Measurements from ENCODE around the gene ABLIM3.

Gene ABLIM3

DNA sequence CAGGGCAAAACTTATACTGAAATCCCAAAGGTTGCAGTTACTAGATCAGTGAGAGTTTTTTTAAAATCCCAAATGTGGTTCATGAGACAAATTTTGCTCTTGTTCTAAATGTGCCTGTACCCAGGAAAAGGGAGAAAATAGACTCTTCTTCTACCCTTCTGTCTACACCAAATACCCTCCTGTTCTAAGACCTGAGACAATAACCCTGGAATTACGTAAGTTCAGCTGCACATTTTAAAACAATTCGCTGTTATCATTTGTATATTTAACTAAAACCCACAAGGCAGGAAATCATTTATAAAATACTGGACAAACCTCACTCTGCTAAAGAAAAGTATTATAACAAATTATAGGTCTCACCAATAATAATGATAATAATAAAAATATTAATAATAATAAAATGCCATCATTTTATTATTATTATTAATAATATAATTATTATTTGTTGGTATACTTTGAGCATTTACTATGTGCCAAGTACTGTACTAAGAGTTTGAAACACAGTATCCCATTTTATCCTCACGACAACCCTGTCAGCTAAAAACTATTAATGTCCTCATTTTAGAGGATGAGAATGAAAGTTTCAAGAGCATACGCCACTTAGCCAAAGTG lies 80.5 kb downstream of the ABLIM3 start:
- Histone ChIP-seq H3K4me2 (ENCODE audit: low read depth, low read length, poor library complexity, severe bottlenecking) (no peak overlapping the region), H3K79me2 (ENCODE audit: insufficient read depth, low read length) (no peaks in the 10 kb centered on the region), H3F3A (ENCODE audit: insufficient read depth) (no peaks in the 10 kb centered on the region), H3K9me3 (ENCODE audit: insufficient read depth, low read length) (no peaks in the 10 kb centered on the region), H3K9ac (ENCODE audit: low read length) (no peak overlapping the region), H4K20me1 (ENCODE audit: low read depth, low read length) (no peaks in the 10 kb centered on the region), H3K27ac (ENCODE audit: low read depth, low read length) (no peak overlapping the region), H3K9me2 (replicated peaks; ENCODE audit: insufficient read depth, low read length) (no peaks in the 10 kb centered on the region), H3K27me3 (ENCODE audit: low read length) (no peaks in the 10 kb centered on the region), H2AFZ (ENCODE audit: low read depth, low read length, severe bottlenecking) (no peak overlapping the region), H3K4me3 (ENCODE audit: insufficient read depth, low read length, poor library complexity, severe bottlenecking) (no peak overlapping the region), H3K36me3 (ENCODE audit: low read length) (no peaks in the 10 kb centered on the region)
- TF ChIP-seq EZH2phosphoT487 (conservative IDR thresholded peaks at IDR 0.05; ENCODE audit: low read length): no peak
- TF ChIP-seq CTCF (IDR thresholded peaks at IDR 0.05; ENCODE audit: insufficient read depth, low read length, poor library complexity, severe bottlenecking): no peak

- Histone ChIP-seq H3K9me2 (replicated peaks; ENCODE audit: insufficient read depth, low read length) (no peaks in the 10 kb centered on the region), H3K9ac (ENCODE audit: low read length) (no peak overlapping the region), H3F3A (ENCODE audit: insufficient read depth) (no peaks in the 10 kb centered on the region), H4K20me1 (ENCODE audit: low read depth, low read length) (no peaks in the 10 kb centered on the region), H2AFZ (ENCODE audit: low read depth, low read length, severe bottlenecking) (no peak overlapping the region), H3K4me3 (ENCODE audit: insufficient read depth, low read length, poor library complexity, severe bottlenecking) (no peak overlapping the region), H3K36me3 (ENCODE audit: low read length) (no peaks in the 10 kb centered on the region), H3K79me2 (ENCODE audit: insufficient read depth, low read length) (no peaks in the 10 kb centered on the region), H3K4me2 (ENCODE audit: low read depth, low read length, poor library complexity, severe bottlenecking) (no peak overlapping the region), H3K27me3 (ENCODE audit: low read length) (no peaks in the 10 kb centered on the region), H3K9me3 (ENCODE audit: insufficient read depth, low read length) (no peaks in the 10 kb centered on the region), H3K27ac (ENCODE audit: low read depth, low read length) (no peak overlapping the region)
- TF ChIP-seq CTCF (IDR thresholded peaks at IDR 0.05; ENCODE audit: insufficient read depth, low read length, poor library complexity, severe bottlenecking) (no peak), EZH2phosphoT487 (conservative IDR thresholded peaks at IDR 0.05; ENCODE audit: low read length) (no peak)
These were observed 82.0 kb downstream of the ABLIM3 start for GRCh38 chr5:149223081-149223848.

DNA sequence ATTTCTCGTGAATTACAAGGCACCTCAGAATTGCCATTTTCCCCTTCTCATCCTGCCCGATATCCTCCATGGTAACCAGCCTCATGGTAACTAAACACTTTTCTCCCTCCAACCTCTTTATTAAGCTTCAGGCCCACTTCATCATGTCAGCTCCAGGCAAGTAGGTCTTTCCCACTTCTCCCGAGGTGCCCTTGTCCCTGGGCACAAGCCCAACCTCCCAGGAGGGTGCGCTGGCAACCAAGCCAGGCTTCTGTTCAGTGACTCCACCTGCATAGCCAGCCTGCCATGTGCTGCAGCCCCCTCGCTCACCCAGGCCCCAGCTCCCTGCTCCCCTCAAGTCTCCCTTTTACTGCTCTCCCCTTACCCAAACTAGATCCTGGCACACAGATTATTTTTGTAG lies 83.0 kb downstream of the ABLIM3 start:
- no peaks in the 10 kb centered on the region for H3K9me3 ChIP-seq (ENCODE audit: insufficient read depth, low read length)
- H3K9ac ChIP-seq (ENCODE audit: low read length): no peak overlapping the region
- H3K4me3 ChIP-seq (ENCODE audit: insufficient read depth, low read length, poor library complexity, severe bottlenecking): no peak overlapping the region
- H3K27me3 ChIP-seq (ENCODE audit: low read length): no peaks in the 10 kb centered on the region
- H3K36me3 ChIP-seq (ENCODE audit: low read length): no peaks in the 10 kb centered on the region
- no peak overlapping the region for H3K27ac ChIP-seq (ENCODE audit: low read depth, low read length)
- H4K20me1 ChIP-seq (ENCODE audit: low read depth, low read length): no peaks in the 10 kb centered on the region
- no peaks in the 10 kb centered on the region for H3F3A ChIP-seq (ENCODE audit: insufficient read depth)
- H3K79me2 ChIP-seq (ENCODE audit: insufficient read depth, low read length): no peaks in the 10 kb centered on the region
- no peak overlapping the region for H3K4me2 ChIP-seq (ENCODE audit: low read depth, low read length, poor library complexity, severe bottlenecking)
- no peaks in the 10 kb centered on the region for H3K9me2 ChIP-seq (replicated peaks; ENCODE audit: insufficient read depth, low read length)
- H2AFZ ChIP-seq (ENCODE audit: low read depth, low read length, severe bottlenecking): no peak overlapping the region
- TF ChIP-seq EZH2phosphoT487 (conservative IDR thresholded peaks at IDR 0.05; ENCODE audit: low read length) (no peak), CTCF (IDR thresholded peaks at IDR 0.05; ENCODE audit: insufficient read depth, low read length, poor library complexity, severe bottlenecking) (no peak)

Measured in SU-DHL-6 (cell line).